GM21515 (cell line): ENCODE data around the gene IGF1R.

Experiments
- ATAC-seq: cut with Tn5 transposase; IDR thresholded peaks from one replicate; pipeline ENCODE4 v1.9.1; 2021; ENCODE audit not compliant: unreplicated experiment

Gene IGF1R

DNA sequence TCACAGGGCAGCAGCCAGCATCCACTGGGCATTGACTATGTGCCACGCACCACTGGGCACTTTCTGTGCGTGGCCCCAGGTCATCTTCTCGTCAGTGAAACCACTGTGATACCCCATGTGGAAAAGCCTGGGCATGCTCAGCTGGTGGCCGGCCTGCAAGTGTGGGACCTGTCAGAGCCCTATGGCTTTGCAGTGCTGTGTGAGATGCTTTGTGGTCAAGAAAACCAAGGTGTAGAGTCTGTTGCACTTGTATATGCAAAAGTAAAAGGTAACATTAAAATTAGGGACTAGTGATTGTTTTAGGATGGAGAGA is 289.7 kb downstream of the IGF1R start:
- peak; percentile 27 for ATAC-seq

GRCh38 chr15:98938799-98939198 is 290.5 kb downstream of the IGF1R start:
- no peak for ATAC-seq

DNA sequence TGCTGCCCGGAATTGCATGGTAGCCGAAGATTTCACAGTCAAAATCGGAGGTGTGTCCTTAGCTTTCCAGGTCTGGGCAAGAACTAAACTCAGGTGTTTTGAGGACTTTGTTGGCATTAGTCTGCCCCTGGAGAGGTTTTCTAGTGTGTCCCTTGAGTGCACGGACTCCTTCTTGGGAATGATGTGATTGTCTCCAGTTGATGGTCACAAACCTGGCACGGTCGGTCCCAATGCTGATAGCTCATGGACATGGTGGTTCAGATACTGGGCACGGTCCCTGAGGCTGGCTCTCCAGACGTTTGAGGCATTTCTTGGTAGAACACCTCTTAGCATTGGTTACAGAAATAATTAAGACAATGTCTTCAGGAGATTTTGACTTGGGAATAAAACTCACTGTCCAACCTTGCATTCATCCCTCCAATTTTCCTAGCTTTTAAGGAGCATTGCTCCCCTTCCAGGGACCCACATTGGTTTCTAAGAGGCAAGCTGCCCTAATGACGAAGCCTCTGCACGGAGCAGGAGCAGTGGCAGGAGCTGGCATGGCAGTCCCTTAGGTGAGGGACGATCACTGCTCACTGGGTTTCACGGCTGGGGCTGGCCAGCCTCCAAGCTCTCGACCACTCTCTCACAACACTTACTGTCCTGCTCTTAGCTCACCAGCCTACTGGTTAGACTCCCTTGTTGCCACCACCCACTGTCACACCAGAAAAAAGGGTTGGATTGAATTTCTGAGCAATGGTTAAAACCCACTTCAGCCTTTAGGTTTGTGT is 291.2 kb downstream of the IGF1R start:
- no peak for ATAC-seq

- ATAC-seq, result no peak
Observed at GRCh38 chr15:98941595-98942255, 293.4 kb downstream of the IGF1R start.

DNA sequence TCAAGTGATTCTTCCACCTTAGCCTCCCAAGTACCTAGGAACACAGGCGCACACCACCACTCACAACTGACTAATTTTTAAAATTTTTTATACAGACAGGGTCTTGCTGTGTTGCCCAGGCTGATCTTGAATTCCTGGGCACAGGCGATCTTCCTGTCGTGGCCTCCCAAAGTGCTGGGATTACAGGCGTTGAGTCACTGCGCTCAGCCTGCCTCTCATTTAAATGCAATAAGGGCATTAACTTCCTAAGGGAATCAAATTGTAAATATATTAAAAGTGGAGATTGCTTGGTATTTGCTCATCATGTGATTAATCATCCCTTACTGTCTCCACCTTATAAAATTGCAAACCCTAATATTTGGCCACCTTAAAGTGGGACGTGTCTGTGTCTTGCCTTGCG is 294.1 kb downstream of the IGF1R start:
- ATAC-seq, result no peak

DNA sequence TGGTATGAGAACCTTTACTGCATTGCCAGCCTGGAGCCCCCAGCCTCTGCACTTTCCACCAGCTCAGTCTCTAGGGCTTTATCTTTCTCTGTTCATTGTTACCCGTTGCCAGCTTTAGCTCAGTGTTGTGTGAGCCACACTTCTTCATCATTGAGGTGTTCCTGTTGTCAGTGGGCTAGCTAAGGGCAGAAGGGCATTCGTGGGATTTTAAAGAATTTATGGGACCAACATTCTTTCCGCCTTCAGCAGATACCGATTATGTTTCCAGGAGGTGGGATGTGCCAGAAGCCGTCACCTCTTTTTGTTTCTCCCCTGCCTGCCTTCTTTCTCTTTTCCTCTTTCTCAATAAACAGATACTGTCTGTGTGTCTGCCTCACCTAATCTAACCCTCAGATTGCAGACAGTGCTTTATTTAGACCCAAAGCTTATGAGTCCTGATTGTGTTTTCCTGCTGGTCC is 294.7 kb downstream of the IGF1R start:
- ATAC-seq, result no peak

- ATAC-seq, result no peak
Observed at GRCh38 chr15:98943601-98944151, 295.3 kb downstream of the IGF1R start.

DNA sequence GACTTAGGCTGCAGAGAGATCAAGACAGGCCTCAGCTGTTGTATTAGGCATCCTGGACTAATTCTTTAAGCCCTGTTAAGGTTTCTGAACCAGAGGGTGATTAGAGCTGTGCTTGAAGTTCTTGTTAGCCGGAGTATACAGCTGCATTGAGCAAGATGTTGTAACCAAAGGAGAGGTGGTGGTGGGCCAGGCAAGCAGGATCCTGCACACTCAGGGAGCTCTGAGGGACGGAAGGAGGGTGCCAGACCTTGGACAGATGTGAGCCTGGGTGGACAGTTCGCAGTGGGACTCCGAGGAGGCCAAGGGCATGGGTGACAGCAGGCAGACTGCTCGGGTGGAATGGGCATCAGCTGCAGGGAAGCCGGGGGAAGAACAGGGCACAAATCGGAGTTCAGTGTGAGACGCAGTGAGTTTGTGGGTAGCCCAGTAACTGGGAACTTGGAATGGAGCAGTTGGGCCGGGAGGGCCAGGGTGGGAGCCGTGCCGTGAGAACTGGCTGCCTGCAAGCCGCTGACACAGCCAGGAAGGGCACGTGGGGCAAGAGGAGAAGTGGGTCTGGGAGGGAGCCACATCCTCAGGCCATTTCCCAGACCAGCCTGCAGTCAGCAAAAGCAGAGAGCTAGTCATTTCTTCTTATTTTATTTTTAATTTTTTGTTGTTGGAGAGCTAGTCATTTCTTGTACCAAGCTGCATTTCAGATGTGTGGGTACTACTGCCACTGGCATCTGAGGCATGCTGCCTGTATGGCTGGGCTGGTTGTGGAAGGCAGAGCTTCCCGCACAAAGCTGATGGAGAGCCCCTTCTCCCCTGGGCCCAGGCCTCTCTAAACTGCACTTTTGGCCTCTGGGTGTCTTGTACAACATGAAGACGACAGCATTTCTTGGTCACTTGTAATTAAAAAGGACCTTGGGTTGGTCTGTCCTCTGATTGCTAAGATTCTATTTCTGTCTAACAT is 298.2 kb downstream of the IGF1R start:
- ATAC-seq, result no peak

GRCh38 chr15:98948456-98948855 is 300.1 kb downstream of the IGF1R start:
- ATAC-seq, result no peak

DNA sequence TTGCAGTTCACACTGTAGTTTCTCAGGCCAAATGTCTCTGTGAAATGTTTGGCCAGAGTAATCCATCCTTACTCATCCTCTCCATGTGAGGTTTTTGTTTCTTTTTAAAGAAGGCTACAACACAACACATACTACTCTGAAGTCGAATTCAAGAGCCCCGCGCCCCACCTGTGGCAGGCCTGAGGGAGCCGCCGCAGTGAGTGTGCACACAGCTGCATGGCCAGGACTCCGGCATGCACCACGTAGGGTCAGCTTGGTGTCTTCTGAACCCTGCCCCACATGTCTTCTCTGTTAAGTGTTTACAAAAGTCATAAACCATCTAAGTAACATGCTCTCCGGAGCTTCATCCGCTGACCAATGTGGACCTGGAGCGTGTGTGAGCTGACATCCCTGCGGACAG is 300.6 kb downstream of the IGF1R start:
- ATAC-seq, result no peak

- no peak for ATAC-seq
Observed at GRCh38 chr15:98949624-98950023, 301.3 kb downstream of the IGF1R start.

- ATAC-seq, result no peak
Observed at GRCh38 chr15:98950248-98950647, 301.9 kb downstream of the IGF1R start.

GRCh38 chr15:98951004-98951403 is 302.7 kb downstream of the IGF1R start:
- ATAC-seq, result no peak

- no peak for ATAC-seq
Observed at GRCh38 chr15:98951493-98952320, 303.4 kb downstream of the IGF1R start.

GRCh38 chr15:98952381-98952803 is 304.1 kb downstream of the IGF1R start:
- ATAC-seq, result peak; percentile 98

GRCh38 chr15:98953000-98953787 is 304.9 kb downstream of the IGF1R start:
- peak; percentile 33 for ATAC-seq

DNA sequence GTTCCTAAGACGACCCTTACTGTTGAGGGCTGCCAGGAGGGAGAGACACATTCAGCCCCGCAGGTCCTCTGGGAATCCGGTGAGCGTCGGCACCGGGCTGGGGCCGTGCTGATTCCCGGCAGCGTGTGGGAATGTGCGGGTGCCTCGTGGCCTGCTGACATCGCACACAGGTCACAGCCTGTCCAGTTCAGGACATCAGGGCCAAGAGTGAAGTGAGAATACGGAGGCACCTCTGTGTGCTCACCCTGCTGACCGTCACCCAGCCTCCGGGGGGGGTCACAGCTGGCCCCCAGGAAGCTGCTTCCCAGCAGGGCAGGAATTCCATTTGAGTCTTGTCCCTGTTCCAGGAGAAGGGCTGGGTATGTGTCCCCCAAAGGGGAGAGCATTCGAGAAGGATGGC is 305.6 kb downstream of the IGF1R start:
- no peak for ATAC-seq

GRCh38 chr15:98954411-98954810 is 306.1 kb downstream of the IGF1R start:
- ATAC-seq, result no peak

- no peak for ATAC-seq
Observed at GRCh38 chr15:98955331-98955730, 307.0 kb downstream of the IGF1R start.
